Sigmoid colon (tissue), 7 donors: Measurements from ENCODE around the gene CTH. TPM values are rescaled to one million over a fixed set of nuclear protein-coding genes. Genes with fewer than 3 reads are reported as not detected.

ENCODE experiments used
- DNase-seq: peaks from one replicate; pipeline ENCODE4 v3.0.0-alpha.2; 2019
- H3K27ac ChIP-seq, 4 donors: fragments of 200-600 bp; sonication (generic); one replicate each; pipeline ENCODE4 v1.5.1; 2016 to 2019; ENCODE audit warnings: mild to moderate bottlenecking in 1 of 4
- H3K27me3 ChIP-seq, 3 donors: fragments of 200-600 bp; sonication (generic); one replicate each; pipeline ENCODE4 v1.5.1; 2019; ENCODE audit warnings: mild to moderate bottlenecking in 1 of 3
- H3K36me3 ChIP-seq, 4 donors: fragments of 200-600 bp; sonication (generic); one replicate each; pipeline ENCODE4 v1.5.1; 2016 to 2019
- H3K4me1 ChIP-seq, 4 donors: fragments of 200-600 bp; sonication (generic); one replicate each; pipeline ENCODE4 v1.5.1; 2017 to 2019
- H3K4me3 ChIP-seq, 4 donors: fragments of 200-600 bp; sonication (generic); one replicate each; pipeline ENCODE4 v1.5.1; 2017 to 2019; ENCODE audit warnings: mild to moderate bottlenecking in 2 of 4, moderate library complexity in 1 of 4
- H3K9me3 ChIP-seq, 4 donors: fragments of 200-600 bp in 3 of 4; sonication (generic) in 3 of 4; one replicate each; pipeline versions ENCODE4 v1.5.1 to v1.6.1; 2013 to 2019
- EP300 ChIP-seq, 4 donors: sonication (generic); formaldehyde crosslinking; IDR thresholded peaks; one replicate each; pipeline ENCODE4 v1.6.1; 2017; ENCODE audit warnings: antibody characterized with exemption in 4 of 4
- POLR2A ChIP-seq, 2 donors: fragments of 450-650 bp; IDR thresholded peaks; one replicate each; pipeline ENCODE4 v1.6.1; 2016; ENCODE audit warnings: antibody characterized with exemption in 2 of 2, mild to moderate bottlenecking in 2 of 2, moderate library complexity in 2 of 2
- POLR2AphosphoS5 ChIP-seq, 4 donors: sonication (generic); formaldehyde crosslinking; IDR thresholded peaks; one replicate each; pipeline ENCODE4 v1.6.1; 2017; ENCODE audit warnings: antibody characterized with exemption in 4 of 4
- WGBS, 2 donors: extraction: QIAGEN DNeasy Blood & Tissue Kit; methylation state at CpG; one replicate each; pipeline ENCODE4 v1.1.7; 2013; 5-methylcytosine and 5-hydroxymethylcytosine counted together
- intact Hi-C: fragments of 100-400 bp; cut with DNase I; formaldehyde crosslinking; loops from one replicate; pipeline ENCODE4 v1.15.1; 2023
- polyA plus RNA-seq, 3 donors: library from polyadenylated mRNA; stranded (reverse); fragments of 200-250 nt; gene quantifications; one replicate each; pipeline ENCODE4 v1.2.3, GENCODE V29; 2013
- total RNA-seq, 4 donors: library from RNA; depleted of rRNA; stranded (reverse); fragments of >200 nt; gene quantifications; one replicate each; pipeline ENCODE4 v1.1.0, GENCODE V29; 2016
- TF ChIP-seq, protein P1 (sequence below), 4 experiments: fragments of 450-650 bp in 3 of 4; fragments of 200-600 bp in 1 of 4; IDR thresholded peaks; one replicate each; pipeline ENCODE4 v1.5.1; 2016 to 2019; ENCODE audit warnings: antibody characterized with exemption in 4 of 4, mild to moderate bottlenecking in 3 of 4, moderate library complexity in 2 of 4
- donor health status: healthy with polysubstance abuse.
- donor health status: Bipolar disorder and iron deficiency.
- donor health status: healthy.

CTH gene
- total and polyA plus RNA-seq, 7 donors: 1.1 to 5.5 (median 4.6) TPM

DNA sequence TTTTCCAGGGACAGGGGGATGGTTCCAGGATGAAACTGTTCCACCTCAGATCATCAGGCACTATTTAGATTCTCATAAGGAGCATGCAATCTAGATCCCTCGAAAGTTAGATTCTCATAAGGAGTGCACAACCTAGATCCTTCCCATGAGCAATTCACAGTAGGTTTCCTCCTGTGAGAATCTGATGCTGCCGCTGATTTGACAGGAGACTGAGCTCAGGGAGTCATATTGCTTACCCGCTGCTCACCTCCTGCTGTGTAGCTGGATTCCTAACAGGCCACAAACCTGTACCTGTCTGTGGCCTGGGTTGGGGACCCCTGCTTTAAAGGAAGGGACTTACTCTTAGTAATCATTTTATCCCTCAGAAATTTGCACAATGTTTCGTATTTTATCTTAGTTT is 9.3 kb downstream of the CTH start:
- WGBS, 2 donors: 95 to 96% methylated on average over 4 of the region's 4 CpGs
- intact Hi-C loops: no loop called here
- no peak overlapping the region for H3K4me3 ChIP-seq

DNA sequence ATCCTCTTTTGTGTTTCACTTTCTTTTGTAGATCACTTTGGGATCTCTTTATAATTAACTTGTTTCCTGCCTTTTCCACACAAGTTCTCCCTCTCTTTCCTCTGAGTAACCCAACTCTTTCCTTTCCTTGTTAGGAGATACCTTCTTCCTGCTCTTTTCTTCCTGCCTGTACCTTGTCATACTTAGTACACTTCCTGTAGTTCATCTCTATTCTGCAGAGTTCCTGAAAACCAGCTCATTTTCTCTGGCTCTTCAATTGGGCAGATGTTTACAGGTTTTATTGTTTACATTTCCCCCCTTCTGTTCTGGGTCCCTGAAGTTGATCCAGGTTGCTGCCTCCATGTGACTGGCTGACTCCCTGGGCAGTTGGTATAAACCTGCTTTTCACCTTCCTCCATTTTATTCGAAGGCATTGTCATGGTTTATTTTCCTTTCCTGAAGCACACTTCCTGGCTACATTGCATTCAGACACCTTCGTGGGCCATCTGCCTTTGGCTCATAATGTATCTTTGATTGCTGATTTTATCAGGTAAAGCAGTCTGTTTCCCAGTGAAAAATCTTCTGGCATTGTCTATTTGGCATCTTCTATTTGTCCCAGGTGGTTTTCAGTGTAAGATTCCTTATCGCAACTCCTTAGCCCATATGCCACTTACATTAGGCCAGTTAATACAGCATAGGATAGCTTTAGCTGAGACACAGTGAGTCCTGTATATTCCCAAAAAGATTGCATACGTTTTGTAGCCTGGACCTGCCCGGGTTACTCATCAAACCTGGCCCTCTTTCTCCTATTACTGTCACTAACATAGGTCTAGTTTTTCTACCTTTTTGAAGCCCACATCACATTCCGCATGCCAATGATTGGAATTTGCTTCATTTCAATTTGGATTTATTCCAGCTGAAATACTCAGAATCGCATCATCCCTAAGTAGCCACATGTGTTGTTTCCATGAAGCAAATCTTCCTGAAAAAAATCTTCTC is 15.4 kb downstream of the CTH start:
- no peaks in the 10 kb centered on the region for H3K9me3 ChIP-seq
- intact Hi-C loops: no loop called here
- no peak for TF ChIP-seq POLR2A (IDR thresholded peaks at IDR 0.05)
- no peak for TF ChIP-seq EP300 (IDR thresholded peaks at IDR 0.05)
- H3K4me1 ChIP-seq: no peaks in the 10 kb centered on the region
- H3K4me3 ChIP-seq: no peak overlapping the region
- peaks cover 0 to 53% (median 0%) of the 10 kb centered on the region in 4 donors for H3K36me3 ChIP-seq
- DNase-seq: no peak
- no peak overlapping the region for H3K27ac ChIP-seq
- WGBS, 2 donors: 83 to 86% methylated on average over 7 of the region's 7 CpGs
- no peaks in the 10 kb centered on the region for H3K27me3 ChIP-seq

More for the DNA sequence above, 9.3 kb downstream of the CTH start:
- no peaks in the 10 kb centered on the region for H3K27me3 ChIP-seq
- H3K27ac ChIP-seq: no peak overlapping the region
- no peak for DNase-seq
- no peaks in the 10 kb centered on the region for H3K9me3 ChIP-seq
- no peak for TF ChIP-seq POLR2A (IDR thresholded peaks at IDR 0.05)
- TF ChIP-seq POLR2AphosphoS5 (IDR thresholded peaks at IDR 0.05): no peak
- TF ChIP-seq, protein P1, sequence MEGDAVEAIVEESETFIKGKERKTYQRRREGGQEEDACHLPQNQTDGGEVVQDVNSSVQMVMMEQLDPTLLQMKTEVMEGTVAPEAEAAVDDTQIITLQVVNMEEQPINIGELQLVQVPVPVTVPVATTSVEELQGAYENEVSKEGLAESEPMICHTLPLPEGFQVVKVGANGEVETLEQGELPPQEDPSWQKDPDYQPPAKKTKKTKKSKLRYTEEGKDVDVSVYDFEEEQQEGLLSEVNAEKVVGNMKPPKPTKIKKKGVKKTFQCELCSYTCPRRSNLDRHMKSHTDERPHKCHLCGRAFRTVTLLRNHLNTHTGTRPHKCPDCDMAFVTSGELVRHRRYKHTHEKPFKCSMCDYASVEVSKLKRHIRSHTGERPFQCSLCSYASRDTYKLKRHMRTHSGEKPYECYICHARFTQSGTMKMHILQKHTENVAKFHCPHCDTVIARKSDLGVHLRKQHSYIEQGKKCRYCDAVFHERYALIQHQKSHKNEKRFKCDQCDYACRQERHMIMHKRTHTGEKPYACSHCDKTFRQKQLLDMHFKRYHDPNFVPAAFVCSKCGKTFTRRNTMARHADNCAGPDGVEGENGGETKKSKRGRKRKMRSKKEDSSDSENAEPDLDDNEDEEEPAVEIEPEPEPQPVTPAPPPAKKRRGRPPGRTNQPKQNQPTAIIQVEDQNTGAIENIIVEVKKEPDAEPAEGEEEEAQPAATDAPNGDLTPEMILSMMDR (IDR thresholded peaks at IDR 0.05): no peak
- TF ChIP-seq EP300 (IDR thresholded peaks at IDR 0.05): no peak
- no peaks in the 10 kb centered on the region for H3K4me1 ChIP-seq
- H3K36me3 ChIP-seq: peaks cover 0 to 50% (median 0%) of the 10 kb centered on the region in 4 donors

DNA sequence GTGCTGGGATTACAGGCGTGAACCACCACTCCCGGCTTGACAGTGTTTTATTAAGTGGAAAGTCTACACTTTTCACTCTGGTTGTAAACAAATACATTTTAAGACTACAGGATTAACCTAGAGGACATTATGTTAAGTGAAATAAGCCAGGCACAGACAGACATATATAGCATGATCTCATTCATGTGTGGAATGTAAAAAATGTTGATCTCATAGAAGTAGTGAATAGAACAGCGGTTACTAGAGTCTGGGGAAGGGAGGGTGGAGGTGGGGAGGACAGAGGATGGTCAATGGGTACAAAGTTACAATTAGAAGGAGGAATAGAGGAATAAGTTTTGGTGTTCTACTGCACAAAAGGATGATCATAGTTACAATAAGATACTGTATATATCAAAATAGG is 16.9 kb downstream of the CTH start:
- Histone ChIP-seq H3K4me3 (no peak overlapping the region), H3K4me1 (no peaks in the 10 kb centered on the region), H3K9me3 (no peaks in the 10 kb centered on the region), H3K27ac (no peak overlapping the region), H3K36me3 (peaks cover 0 to 60% (median 3%) of the 10 kb centered on the region in 4 donors), H3K27me3 (no peaks in the 10 kb centered on the region)
- DNase-seq: no peak
- TF ChIP-seq POLR2A (IDR thresholded peaks at IDR 0.05) (no peak), EP300 (IDR thresholded peaks at IDR 0.05) (no peak)
- 83 to 90% methylated on average over 3 of the region's 3 CpGs for WGBS, 2 donors
- intact Hi-C loops: no loop called here

DNA sequence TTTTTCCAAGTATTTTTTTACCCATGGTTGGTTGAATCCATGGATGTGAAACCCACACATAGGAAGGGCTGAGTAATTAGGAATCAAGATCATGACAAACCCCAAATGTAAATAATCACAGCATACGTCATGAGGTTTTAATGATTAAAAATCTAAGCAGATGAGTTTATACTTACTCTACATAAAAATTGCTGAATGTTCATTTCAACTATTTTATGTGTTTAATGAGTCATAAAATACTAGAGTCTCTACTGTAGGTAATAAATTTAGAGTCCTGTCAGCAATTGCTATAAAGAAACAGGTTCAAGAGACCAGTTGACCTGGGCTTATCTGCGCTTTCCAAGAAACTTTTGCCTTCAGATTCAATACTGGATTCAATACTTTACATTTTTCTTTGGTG is 18.2 kb downstream of the CTH start:
- Histone ChIP-seq H3K4me1 (no peaks in the 10 kb centered on the region), H3K27ac (no peak overlapping the region), H3K4me3 (no peak overlapping the region), H3K9me3 (no peaks in the 10 kb centered on the region), H3K36me3 (peaks cover 0 to 61% (median 3%) of the 10 kb centered on the region in 4 donors), H3K27me3 (no peaks in the 10 kb centered on the region)
- intact Hi-C loops: no loop called here
- TF ChIP-seq EP300 (IDR thresholded peaks at IDR 0.05): no peak
- no peak for TF ChIP-seq POLR2A (IDR thresholded peaks at IDR 0.05)
- no peak for TF ChIP-seq POLR2AphosphoS5 (IDR thresholded peaks at IDR 0.05)
- TF ChIP-seq, protein P1 (IDR thresholded peaks at IDR 0.05): no peak
- DNase-seq: no peak
- WGBS, 2 donors: 42 to 71% methylated on average over 2 of the region's 2 CpGs

DNA sequence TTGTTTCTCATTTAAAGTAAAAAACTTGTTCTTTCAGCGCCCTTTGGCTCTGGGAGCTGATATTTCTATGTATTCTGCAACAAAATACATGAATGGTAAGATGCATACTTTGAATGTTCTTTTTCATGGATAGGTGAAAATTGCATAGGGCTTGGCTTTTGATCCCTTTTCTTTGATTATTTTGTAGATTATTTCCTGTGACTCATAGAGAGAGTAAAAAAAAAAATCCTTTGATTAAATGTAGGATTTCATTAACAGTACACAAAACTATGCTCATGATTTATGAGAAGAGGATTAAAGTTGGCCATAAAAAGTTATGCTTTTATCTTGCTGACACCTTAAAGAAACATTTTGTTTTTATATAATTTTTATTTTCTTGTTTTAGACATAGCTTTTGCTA is 18.7 kb downstream of the CTH start:
- 89 to 91% methylated on average over 1 of the region's 1 CpG for WGBS, 2 donors
- DNase-seq: no peak
- H3K4me1 ChIP-seq: no peaks in the 10 kb centered on the region
- H3K4me3 ChIP-seq: no peak overlapping the region
- no peak overlapping the region for H3K27ac ChIP-seq
- no peak for TF ChIP-seq POLR2A (IDR thresholded peaks at IDR 0.05)
- no peak for TF ChIP-seq EP300 (IDR thresholded peaks at IDR 0.05)
- TF ChIP-seq POLR2AphosphoS5 (IDR thresholded peaks at IDR 0.05): no peak
- TF ChIP-seq, protein P1 (IDR thresholded peaks at IDR 0.05): no peak
- no peaks in the 10 kb centered on the region for H3K27me3 ChIP-seq
- no peaks in the 10 kb centered on the region for H3K9me3 ChIP-seq
- intact Hi-C loops: no loop called here
- H3K36me3 ChIP-seq: peaks cover 0 to 62% (median 3%) of the 10 kb centered on the region in 4 donors
